ENCODE data around the gene SPRTN.

- TF ChIP-seq POLR2A (IDR thresholded peaks at IDR 0.05) (no peak), CTCF (IDR thresholded peaks at IDR 0.05) (no peak)
Measured at GRCh38 chr1:231385416-231385748, 47.3 kb downstream of the SPRTN start.
